Spinal cord (tissue), 10 donors: ENCODE data around the gene CD68. TPM values are rescaled to one million over a fixed set of nuclear protein-coding genes. Genes with fewer than 3 reads are reported as not detected.

Experiments
- DNase-seq, 6 donors: peaks; one replicate each; pipeline versions ENCODE4 v3.0.0 to v3.0.0-alpha.2; 2013 to 2015; ENCODE audit warnings: low spot score in 6 of 6, low read depth in 4 of 6
- H3K27ac ChIP-seq: one replicate; pipeline ENCODE4 v1.5.1; 2013; ENCODE audit warnings: low read depth, low read length, control low read depth
- H3K27me3 ChIP-seq: one replicate; pipeline ENCODE4 v1.6.1; 2013; ENCODE audit warnings: low read length; ENCODE audit not compliant: control insufficient read depth, insufficient read depth
- H3K36me3 ChIP-seq: one replicate; pipeline ENCODE4 v1.6.1; 2013; ENCODE audit warnings: low read length; ENCODE audit not compliant: control insufficient read depth, insufficient read depth
- H3K4me1 ChIP-seq: one replicate; pipeline ENCODE4 v1.6.1; 2013; ENCODE audit warnings: low read length; ENCODE audit not compliant: control insufficient read depth, insufficient read depth
- H3K4me3 ChIP-seq: one replicate; pipeline ENCODE4 v1.5.1; 2013; ENCODE audit warnings: low read depth, low read length, control low read depth
- H3K9me3 ChIP-seq: one replicate; pipeline ENCODE4 v1.6.1; 2013; ENCODE audit warnings: low read length; ENCODE audit not compliant: control insufficient read depth, insufficient read depth
- WGBS: methylation state at CpG from one replicate; pipeline ENCODE4 v1.1.5; 2013; ENCODE audit warnings: missing lambda C conversion rate; ENCODE audit not compliant: insufficient coverage; 5-methylcytosine and 5-hydroxymethylcytosine counted together
- polyA plus RNA-seq, 2 donors: library from polyadenylated mRNA; unstranded; fragments of 120-200 nt; gene quantifications; one replicate each; pipeline ENCODE4 v1.2.1, GENCODE V29; 2013; ENCODE audit not compliant: insufficient read length in 2 of 2
- total RNA-seq, 2 donors: library from RNA; depleted of rRNA in 1 of 2; stranded (reverse); fragments of 120-200 nt in 1 of 2; fragments of >200 nt in 1 of 2; gene quantifications; one replicate each; pipeline versions ENCODE4 v1.2.3 to v1.2.4, GENCODE V29; 2013 to 2014
- donor health status: healthy.

Gene CD68
- total and polyA plus RNA-seq, 4 donors: 13.3 to 52.1 (median 46.7) TPM

DNA sequence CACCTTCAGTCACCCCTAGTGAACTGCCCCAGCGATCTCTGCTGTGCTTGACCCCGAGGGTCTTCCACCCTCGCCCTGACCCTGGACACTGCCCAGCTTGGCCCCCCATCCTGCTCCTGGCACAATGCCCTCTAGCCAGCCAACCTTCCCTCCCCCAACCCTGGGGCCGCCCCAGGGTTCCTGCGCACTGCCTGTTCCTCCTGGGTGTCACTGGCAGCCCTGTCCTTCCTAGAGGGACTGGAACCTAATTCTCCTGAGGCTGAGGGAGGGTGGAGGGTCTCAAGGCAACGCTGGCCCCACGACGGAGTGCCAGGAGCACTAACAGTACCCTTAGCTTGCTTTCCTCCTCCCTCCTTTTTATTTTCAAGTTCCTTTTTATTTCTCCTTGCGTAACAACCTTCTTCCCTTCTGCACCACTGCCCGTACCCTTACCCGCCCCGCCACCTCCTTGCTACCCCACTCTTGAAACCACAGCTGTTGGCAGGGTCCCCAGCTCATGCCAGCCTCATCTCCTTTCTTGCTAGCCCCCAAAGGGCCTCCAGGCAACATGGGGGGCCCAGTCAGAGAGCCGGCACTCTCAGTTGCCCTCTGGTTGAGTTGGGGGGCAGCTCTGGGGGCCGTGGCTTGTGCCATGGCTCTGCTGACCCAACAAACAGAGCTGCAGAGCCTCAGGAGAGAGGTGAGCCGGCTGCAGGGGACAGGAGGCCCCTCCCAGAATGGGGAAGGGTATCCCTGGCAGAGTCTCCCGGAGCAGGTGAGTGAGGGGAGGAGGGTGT, 20.7 kb upstream of the CD68 start, which contains the start of gene TNFSF13:
TSS of gene TNFSF13 (plus strand) at position 207 of the 776 bp plus-strand sequence. CDS start at position 497, 290 bp downstream.
- Histone ChIP-seq H3K4me1 (peaks cover 63% of the 10 kb centered on the region), H3K27ac (peak within 1 kb of the TSS; percentile 96), H3K4me3 (peak within 1 kb of the TSS; percentile 4), H3K9me3 (no peaks in the 10 kb centered on the region), H3K36me3 (peaks cover 22% of the 10 kb centered on the region), H3K27me3 (no peaks in the 10 kb centered on the region)
- no peak for DNase-seq
- WGBS: 69% methylated on average over 11 of the region's 16 CpGs

DNA sequence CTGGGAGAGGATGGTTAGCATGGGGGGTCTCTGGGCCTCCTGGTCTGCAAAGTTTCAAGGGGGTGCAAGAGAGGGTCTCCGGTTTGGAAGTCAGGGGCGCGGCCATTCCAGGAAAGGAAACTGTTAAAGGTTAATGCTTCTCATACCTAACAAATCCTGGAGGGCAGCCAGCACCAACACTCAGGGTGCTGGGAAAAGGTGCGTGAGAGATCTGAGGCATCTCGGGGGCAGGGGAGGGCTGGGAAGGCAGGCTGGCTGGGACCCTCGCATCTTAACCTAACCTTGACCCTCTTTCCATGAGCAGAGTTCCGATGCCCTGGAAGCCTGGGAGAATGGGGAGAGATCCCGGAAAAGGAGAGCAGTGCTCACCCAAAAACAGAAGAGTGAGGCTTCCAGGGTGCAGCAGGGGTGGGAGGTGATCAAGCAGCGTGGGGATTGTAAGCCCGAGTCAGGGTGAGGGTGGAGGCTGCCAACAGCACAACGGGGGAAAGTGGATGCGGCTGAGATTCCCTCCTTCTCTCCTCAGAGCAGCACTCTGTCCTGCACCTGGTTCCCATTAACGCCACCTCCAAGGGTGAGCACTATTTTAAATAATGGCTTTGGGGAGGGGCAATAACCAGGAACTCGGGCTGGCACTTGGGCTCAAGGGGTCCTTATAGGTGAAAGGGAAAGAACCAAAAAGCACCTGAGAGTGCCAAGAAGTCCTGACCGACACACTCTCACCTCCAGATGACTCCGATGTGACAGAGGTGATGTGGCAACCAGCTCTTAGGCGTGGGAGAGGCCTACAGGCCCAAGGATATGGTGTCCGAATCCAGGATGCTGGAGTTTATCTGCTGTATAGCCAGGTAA, 19.9 kb upstream of the CD68 start:
- Histone ChIP-seq H3K27ac (peak overlapping the region; percentile 96), H3K27me3 (no peaks in the 10 kb centered on the region), H3K9me3 (no peaks in the 10 kb centered on the region), H3K4me3 (no peak overlapping the region), H3K4me1 (peaks cover 65% of the 10 kb centered on the region), H3K36me3 (peaks cover 29% of the 10 kb centered on the region)
- WGBS: 88% methylated on average over 9 of the region's 18 CpGs
- no peak for DNase-seq

DNA sequence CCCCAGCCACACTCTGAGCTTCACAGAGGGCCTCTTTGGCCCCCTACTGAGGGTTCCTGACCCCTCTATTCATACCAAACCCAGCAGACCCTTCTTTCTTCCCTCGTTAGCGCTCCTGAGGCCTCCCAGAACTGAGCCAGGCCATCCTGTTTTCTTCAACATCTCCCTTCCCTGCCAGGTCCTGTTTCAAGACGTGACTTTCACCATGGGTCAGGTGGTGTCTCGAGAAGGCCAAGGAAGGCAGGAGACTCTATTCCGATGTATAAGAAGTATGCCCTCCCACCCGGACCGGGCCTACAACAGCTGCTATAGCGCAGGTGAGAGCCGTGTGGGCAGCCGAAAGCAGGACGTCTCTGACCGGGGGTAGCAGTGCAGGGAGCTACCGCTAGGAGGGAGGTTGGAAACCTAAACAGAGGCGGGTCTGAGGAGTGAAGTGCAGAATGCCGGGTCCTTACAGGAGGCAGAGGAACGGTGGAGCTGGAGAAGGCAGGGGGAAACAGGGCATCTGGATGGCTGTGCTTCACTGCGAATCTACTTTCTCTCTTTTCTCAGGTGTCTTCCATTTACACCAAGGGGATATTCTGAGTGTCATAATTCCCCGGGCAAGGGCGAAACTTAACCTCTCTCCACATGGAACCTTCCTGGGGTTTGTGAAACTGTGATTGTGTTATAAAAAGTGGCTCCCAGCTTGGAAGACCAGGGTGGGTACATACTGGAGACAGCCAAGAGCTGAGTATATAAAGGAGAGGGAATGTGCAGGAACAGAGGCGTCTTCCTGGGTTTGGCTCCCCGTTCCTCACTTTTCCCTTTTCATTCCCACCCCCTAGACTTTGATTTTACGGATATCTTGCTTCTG, 19.0 kb upstream of the CD68 start:
- H3K4me3 ChIP-seq: peak overlapping the region; percentile 85
- WGBS: 17% methylated on average over 16 of the region's 22 CpGs
- peak in 2 of 6 donors; percentile 73 to 85 for DNase-seq

DNA sequence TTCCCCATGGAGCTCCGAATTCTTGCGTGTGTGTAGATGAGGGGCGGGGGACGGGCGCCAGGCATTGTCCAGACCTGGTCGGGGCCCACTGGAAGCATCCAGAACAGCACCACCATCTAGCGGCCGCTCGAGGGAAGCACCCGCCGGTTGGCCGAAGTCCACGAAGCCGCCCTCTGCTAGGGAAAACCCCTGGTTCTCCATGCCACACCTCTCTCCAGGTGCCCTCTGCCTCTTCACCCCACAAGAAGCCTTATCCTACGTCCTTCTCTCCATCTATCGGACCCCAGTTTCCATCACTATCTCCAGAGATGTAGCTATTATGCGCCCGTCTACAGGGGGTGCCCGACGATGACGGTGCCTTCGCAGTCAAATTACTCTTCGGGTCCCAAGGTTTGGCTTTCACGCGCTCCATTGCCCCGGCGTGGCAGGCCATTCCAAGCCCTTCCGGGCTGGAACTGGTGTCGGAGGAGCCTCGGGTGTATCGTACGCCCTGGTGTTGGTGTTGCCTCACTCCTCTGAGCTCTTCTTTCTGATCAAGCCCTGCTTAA, 18.3 kb upstream of the CD68 start:
- H3K27ac ChIP-seq: peak overlapping the region; percentile 96
- H3K36me3 ChIP-seq: peaks cover 44% of the 10 kb centered on the region
- no peaks in the 10 kb centered on the region for H3K27me3 ChIP-seq
- H3K4me1 ChIP-seq: peaks cover 65% of the 10 kb centered on the region
- H3K9me3 ChIP-seq: no peaks in the 10 kb centered on the region
- peak overlapping the region; percentile 85 for H3K4me3 ChIP-seq
- peak in 5 of 6 donors; percentile 69 to 96 (median 76) for DNase-seq
- WGBS: under 1% methylated on average over 32 of the region's 32 CpGs

More for the DNA sequence above, 19.0 kb upstream of the CD68 start:
- Histone ChIP-seq H3K4me1 (peaks cover 65% of the 10 kb centered on the region), H3K9me3 (no peaks in the 10 kb centered on the region), H3K27me3 (no peaks in the 10 kb centered on the region), H3K27ac (peak overlapping the region; percentile 96), H3K36me3 (peaks cover 37% of the 10 kb centered on the region)

DNA sequence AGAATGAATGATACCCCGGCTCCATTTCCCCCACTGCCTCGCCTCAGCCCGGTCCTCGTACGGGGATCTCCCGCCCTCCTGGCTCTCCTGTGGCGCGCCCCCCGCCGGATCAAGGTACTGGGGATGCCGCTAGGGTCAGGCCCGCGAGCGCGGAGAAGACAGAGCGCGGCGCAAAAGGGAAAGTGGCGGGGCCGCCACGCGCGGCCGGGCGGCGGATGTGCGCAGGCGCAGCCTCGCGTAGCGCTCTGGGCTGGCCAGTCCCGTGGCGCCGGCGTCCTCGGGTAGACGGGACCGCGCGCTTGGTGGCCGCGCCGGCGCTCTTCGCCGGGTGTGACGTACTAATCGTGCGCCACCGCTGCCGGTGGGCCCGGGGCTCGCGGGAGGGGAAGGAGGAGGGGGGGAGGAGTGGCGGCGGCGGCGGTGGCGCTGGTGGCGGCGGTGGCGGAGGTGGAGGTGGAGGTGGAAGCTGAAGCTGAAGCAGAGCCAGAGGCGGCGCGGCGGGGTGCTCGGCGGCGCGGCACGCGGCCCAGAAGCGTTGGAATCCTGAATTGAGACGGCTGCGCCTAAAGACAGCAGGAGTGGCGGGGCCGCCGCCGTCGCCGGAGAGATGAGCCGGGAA, 17.7 kb upstream of the CD68 start, which contains the start of gene SENP3:
TSS of gene SENP3 (plus strand) at position 331 of the 619 bp plus-strand sequence. CDS start 1,158 bp downstream, outside the sequence.
- peaks cover 48% of the 10 kb centered on the region for H3K36me3 ChIP-seq
- no peaks in the 10 kb centered on the region for H3K27me3 ChIP-seq
- H3K27ac ChIP-seq: peak within 1 kb of the TSS; percentile 96
- peaks cover 65% of the 10 kb centered on the region for H3K4me1 ChIP-seq
- under 1% methylated on average over 69 of the region's 82 CpGs for WGBS
- DNase-seq: peak; percentile 82 to 98 (median 88)
- H3K9me3 ChIP-seq: no peaks in the 10 kb centered on the region
- H3K4me3 ChIP-seq: peak within 1 kb of the TSS; percentile 85

DNA sequence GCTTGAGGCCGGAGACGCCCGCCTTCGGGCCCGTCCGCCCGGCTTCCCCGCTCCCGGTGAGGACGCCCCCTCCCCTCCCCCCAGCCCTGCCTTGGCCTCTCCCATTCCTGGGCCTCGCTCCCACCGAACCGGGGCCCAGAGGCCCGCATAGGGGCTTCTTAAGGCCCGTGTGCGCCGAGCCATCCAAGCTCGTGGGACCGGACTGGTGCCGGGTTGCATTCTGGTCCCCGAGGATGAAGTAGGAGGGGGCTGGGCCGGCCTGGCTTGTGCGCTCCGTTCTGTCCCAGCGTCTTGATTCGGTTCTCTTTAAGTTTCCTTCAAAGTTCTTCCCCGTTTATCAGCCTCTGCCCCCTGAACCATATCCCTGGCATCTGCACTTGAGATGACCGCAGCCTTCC, 17.2 kb upstream of the CD68 start:
- Histone ChIP-seq H3K27me3 (no peaks in the 10 kb centered on the region), H3K4me1 (peaks cover 61% of the 10 kb centered on the region), H3K9me3 (no peaks in the 10 kb centered on the region), H3K27ac (peak overlapping the region; percentile 69), H3K36me3 (peaks cover 48% of the 10 kb centered on the region), H3K4me3 (peak overlapping the region; percentile 85)
- under 1% methylated on average over 27 of the region's 28 CpGs for WGBS
- DNase-seq: no peak

DNA sequence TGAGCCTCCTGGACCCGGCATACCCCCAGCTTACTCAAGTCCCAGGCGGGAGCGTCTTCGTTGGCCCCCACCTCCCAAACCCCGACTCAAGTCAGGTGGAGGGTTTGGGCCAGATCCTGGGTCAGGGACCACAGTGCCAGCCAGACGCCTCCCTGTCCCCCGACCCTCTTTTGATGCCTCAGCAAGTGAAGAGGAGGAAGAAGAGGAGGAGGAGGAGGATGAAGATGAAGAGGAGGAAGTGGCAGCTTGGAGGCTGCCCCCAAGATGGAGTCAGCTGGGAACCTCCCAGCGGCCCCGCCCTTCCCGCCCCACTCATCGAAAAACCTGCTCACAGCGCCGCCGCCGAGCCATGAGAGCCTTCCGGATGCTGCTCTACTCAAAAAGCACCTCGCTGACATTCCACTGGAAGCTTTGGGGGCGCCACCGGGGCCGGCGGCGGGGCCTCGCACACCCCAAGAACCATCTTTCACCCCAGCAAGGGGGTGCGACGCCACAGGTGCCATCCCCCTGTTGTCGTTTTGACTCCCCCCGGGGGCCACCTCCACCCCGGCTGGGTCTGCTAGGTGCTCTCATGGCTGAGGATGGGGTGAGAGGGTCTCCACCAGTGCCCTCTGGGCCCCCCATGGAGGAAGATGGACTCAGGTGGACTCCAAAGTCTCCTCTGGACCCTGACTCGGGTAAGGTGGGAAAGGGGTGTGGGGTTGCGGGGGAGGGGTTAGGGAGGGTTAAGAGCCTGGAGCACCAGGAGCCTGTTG, 16.1 kb upstream of the CD68 start:
- peaks cover 50% of the 10 kb centered on the region for H3K4me1 ChIP-seq
- no peak overlapping the region for H3K4me3 ChIP-seq
- no peaks in the 10 kb centered on the region for H3K27me3 ChIP-seq
- peaks cover 50% of the 10 kb centered on the region for H3K36me3 ChIP-seq
- no peak for DNase-seq
- H3K9me3 ChIP-seq: no peaks in the 10 kb centered on the region
- 89% methylated on average over 22 of the region's 30 CpGs for WGBS
- H3K27ac ChIP-seq: no peak overlapping the region

DNA sequence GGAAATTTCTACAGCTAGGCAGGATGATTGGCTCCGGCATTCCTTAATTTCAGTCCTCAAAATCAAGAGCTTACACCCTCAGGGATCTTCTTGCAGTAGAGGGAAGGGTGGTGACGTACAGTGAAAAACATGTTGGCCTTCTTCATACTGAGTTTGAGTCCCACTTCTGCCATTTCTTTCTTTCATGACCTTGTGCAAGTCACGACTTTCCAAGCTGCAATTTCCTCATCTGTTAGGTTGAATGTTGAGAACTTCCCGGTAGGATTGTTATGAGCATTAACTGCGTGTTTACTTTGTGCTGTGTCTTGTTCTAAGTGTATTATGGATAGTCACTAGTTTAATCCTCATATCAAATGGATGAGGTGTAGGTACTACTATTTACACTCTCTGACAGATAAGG, 9.9 kb upstream of the CD68 start:
- no peak for DNase-seq
- H3K27ac ChIP-seq: no peak overlapping the region
- no peak overlapping the region for H3K4me3 ChIP-seq
- H3K36me3 ChIP-seq: peaks cover 59% of the 10 kb centered on the region
- peaks cover 18% of the 10 kb centered on the region for H3K4me1 ChIP-seq
- no peaks in the 10 kb centered on the region for H3K27me3 ChIP-seq
- no CpG with 5 or more reads among the region's 5 CpGs for WGBS
- no peaks in the 10 kb centered on the region for H3K9me3 ChIP-seq
